Activated CD8-positive, alpha-beta memory T cell treated with anti-CD3 and anti-CD28 coated beads for 4 hours (primary cell): ENCODE results near the gene ZNHIT3.
A peak's percentile ranks its signal among the peaks of the same experiment; 100 is the strongest.

Experiments used
- DNase-seq, 2 donors: peaks; one replicate each; pipeline ENCODE4 v3.0.0-alpha.2; 2020; ENCODE audit warnings: low read depth in 2 of 2

The ZNHIT3 gene

DNA sequence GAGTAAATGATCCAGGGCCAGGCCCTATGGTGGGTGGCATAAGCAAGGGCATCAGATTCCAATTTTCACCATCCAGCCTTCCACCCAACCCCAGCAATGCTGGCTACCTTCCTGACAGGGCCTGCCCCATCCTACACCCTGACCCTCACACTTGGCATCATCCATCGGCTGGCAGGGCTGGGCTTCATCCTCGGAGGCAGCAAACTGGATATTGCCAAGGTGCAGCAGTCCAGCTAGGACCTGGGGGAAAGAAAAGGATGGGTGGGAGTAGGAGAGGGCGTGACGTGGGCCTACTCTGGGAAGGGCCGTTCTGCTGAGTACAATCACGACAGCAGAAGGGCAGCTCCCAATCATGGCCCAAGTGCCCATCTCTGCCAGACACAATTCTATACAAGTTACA is 24.7 kb downstream of the ZNHIT3 start:
- no peak for DNase-seq

DNA sequence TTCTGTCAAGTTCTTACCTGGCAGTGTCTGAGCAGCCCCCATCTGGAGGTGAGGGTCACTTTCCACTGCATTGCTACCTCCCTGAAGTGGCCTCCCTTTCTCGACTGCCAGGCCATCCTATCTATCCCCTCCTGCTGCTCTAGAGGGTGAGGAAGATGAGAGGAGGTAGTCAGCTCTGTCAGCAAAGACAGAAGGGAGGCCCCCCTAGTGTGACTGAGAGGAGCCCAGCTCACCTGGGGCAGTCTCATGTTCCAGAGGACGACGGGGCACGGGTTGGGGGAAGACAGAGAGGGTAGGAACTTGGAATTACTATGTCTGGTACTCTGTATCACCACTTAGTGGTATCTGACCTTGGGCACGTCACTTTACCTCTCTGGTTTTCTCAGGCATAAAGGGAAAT is 26.2 kb downstream of the ZNHIT3 start:
- no peak for DNase-seq

DNA sequence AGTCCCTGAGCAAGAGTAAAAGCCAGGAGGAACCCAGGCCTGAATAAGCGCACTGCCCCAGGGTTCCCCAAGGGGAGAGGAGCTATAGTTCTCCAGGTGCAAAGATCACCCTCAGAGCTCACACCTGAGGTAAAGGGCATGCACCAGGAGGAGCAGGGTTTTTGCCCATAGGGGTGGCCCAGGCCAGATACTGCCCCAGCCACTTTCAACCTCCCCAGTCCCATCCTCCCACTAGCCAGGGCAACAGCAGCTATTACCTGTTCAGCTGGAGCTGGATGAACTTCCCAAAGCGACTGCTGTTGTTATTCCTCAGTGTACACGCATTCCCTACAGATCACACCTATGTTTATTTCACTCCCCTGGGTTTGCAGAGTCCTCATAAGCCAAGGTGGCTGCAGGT is 28.4 kb downstream of the ZNHIT3 start:
- DNase-seq: no peak

DNA sequence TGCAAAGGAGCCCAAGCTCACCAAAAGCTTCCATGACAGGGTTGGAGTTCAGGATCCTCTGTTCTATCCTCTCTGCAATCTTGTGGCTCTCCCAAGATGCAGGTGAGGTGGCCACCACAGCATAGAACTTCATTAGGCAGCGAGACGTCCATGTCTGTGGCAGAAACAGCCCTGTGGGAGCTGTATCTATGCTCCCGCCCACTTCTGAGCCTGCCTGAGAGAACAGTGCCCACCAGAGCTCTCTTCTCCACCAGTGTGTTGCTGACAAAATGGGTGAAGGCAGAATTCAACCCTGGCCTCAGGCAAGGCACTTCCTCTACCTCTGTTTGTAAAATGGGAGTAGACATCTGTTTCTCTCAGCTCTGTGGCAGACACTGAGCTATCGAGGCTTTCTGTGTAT is 29.4 kb downstream of the ZNHIT3 start:
- no peak for DNase-seq

DNA sequence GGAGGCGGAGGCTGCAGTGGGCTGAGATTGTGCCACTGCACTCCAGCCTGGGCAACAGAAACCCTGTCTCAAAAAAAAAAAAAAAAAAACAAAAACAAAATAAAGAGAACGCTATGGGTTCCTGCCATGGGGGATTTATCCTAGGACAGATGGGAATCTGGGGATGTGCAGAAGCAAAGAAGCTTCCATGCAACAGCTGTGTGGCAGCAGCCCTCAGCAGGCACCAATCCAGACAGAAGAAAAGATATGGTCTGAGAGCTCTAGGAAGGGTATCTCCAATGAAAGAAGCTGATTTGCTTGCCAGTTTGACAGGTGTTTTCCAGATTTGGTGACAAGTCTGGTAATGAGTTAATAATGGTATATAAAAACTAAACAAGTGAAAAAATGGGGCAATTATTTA is 36.6 kb downstream of the ZNHIT3 start:
- DNase-seq: no peak

DNA sequence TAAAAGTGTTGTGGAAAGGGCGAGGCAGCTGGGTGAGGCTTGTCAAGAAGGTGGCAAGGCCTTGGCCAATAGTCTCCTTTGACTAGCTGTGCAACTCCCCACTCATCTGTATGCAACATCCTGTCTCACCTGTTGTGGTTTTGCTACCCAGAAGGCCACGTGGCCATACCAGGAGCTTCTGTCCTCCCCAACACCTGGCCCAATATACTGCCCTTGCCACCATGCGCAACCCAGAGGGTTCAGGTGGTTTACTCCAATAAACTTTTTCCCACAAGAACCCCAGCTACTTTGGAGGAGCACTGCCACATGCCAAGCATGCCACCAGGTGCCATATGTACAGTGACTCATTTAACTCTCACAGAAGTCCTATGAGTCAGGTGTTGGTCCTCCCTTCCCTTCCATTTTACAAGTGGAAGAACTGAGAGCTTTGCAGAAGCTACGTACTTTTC is 38.0 kb downstream of the ZNHIT3 start:
- no peak for DNase-seq

DNA sequence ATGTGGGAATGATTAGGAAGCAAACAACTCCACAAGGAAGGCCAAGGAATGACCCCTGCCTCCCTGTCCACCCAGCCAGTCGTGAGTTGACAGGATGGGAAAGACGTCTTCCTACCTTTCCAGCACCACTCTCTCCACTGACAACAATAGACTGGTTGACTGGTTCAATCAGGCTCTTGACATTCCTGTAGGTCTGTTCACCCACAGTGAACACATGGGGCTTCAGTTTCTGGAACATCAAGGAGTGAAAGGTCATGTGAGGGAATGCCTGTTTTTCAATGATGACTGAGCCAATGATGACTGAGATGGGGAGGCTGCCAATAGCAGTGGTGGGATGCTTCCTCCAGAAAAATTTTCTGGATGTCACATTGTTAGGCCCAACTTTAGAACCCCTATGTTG is 38.6 kb downstream of the ZNHIT3 start:
- DNase-seq: no peak

DNA sequence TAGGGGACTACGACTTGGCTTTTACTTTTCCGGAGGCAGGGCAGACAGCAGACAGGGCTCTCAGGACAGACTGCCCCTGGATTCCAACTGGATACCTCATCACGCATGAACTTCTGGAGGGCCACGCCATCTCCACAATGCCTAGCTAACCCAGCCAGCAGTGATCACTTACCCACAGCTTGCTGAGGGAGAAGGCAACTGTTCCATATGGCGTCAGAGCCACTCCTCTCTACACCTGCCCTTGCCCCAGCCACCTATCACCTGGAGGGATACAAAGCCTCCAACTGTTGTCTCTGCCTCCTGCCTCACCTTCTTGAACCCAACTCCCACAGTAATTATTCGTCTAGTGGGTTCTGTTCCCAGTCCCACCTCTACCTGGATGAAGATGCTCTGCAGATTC is 39.4 kb downstream of the ZNHIT3 start:
- DNase-seq: no peak

DNA sequence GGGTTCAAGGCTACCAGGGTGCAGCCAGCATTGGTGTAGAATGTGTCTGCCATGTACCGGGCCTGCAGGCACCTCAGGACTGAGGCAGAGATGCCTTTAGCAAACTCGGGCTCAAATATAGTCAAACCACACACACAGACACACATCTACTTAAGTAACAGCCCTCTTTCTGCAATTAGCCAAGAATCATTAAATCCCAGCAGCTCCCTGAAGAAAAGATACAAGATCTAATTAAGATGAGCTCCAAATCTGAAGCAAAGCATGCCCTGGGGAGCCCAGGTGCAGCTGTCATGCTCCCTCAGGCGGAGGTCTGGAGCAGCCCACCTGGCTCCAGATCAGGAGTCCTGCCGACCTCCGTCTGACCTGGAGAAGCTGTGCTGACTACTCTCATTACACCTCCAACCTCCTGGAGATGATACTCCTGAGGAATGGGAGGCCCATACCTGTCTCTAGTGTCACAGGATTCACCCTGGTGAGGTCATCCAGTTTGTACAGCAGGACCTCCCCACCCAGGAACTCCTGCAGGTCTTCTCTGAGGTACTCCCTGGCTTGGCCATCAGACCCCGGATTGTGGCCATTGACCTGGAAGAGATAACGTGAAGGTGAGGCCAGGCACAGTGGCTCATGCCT is 41.3 kb downstream of the ZNHIT3 start:
- no peak for DNase-seq

DNA sequence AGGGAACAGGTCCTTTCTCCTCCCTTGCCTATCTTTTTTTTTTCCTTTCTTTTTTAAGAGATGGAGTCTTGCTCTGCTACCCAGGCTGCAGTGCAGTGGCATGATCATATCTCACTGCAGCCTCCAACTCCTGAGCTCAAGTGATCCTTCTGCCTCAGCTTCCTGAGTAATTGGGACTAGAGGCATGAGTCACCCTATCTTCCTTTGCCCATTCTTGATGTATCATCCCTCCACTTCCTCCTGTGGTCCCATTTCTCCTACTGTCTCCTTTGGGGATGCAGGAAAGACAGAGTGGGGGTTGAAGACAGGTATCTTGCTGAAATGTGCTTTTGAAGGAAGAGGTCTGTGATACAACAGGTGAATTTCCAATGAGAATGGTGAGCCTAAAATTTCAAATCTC is 42.6 kb downstream of the ZNHIT3 start:
- no peak for DNase-seq

DNA sequence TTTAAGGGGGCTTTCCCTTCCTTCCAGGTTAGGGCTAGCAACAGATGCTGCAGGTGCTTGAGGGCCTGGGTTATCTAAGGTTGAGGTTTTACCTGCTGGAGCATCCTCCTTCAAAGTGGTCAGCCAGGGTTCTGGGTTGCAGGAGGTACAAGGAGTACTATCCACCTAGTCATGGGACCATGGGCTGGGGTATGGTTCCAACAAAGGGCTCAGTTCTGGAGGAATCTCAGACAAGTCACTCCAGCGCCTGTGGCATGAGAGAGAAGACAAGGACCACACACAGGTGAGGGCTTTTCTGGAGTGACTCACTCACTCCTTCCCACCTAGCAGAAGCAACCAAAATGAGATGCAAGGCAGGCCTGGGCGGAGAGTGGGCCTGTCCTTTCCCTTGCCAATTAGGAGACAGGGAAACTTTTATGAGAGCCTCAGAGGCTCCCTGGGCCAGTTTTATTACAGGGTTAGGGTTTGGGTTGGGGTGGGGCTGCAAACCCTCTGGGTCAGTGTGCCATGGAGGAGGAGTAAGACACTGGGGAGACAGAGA is 46.0 kb downstream of the ZNHIT3 start:
- DNase-seq: no peak

DNA sequence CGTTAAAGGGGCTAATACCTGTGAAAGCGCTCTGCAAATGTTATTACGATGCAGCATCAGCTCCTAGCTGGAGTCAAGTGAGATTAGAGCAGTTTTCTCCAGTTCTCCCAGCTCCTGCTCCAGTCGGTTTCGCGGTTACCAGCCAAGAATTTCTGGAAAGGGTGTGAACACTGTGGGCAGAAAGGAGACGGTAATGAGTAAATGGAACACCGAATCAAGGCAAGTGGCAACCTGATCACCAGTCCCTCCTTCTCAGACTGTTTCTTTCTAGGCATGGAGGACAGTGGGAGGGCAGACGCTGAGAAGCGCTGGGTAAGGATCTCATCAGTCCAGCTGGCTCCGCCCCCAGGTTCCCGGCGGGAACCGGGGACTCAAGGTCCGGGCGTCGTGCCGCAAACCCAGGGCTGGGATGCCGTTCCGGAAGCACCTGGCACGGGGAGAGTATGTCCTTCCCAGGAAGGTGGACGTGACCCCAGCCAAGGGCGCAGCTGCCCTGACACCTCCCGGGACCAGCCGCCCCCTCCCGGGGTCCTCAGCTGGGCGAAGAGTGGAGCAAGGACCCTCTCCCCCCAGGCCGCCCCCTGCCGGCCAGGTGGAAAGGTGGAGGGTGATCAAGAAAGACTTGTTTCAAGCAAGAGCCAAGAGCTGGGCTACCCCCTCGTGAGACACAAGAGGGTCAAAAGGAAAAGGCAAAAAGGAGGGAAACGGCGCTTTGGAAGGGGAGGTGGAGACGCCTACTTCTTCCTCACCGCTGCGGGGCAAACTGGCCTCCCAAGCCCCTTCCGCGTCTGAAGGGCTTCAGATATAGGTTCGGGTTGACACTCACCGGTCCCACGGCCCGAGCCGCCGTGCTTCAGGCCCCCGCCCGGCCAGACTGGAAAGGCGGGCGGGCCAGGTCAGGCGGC is 47.7 kb downstream of the ZNHIT3 start:
- DNase-seq: peak; percentile 18 to 28

DNA sequence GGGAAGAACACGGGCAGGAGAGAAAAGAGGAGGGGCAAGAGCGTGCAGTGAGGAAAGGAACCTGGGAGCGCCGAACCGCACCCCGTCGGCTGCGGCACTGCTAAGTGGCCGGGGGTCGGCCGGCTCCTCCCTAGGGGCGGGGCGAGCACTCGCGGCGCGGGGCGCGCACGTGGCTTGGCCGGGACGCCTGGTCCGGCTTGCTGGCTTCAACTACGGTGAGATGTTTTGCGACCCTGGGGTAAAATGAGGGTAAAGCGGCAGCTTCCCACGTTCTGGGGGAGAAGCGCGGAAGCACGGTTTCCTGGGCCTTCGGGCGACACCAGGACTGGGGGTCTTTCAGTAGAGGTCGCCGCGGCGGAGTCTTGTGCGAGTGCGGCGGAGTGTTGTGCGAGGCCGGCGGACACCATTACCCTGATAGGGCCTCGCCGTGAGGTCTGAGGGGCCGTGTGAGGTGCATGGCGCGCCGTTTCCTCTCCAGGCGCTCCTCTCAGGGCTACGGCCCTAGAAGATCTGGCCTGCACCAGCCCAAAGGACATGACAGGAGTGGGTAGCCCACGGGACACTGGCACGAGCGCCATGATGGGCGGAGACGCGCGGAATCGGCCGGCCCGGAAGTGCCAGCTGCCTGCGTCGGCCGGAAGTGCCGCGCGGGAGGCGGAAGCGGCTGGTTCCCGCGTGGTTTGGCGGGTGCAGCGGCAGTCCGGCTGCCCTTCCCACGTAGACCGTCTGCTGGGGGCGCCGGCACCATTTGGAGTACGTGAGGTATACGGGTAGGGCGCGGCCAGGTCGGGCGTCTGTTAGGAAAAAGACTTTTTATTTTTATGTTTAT is 48.6 kb downstream of the ZNHIT3 start, which contains the start of the genes MYO19 and PIGW:
Gene MYO19 (minus strand): TSS at position 29 of the 829 bp plus-strand sequence. CDS start 2,330 bp downstream, outside the sequence.
Gene PIGW (plus strand): TSS at position 148 of the 829 bp plus-strand sequence. CDS start 2,115 bp downstream, outside the sequence.
- DNase-seq: peak; percentile 73 to 78

DNA sequence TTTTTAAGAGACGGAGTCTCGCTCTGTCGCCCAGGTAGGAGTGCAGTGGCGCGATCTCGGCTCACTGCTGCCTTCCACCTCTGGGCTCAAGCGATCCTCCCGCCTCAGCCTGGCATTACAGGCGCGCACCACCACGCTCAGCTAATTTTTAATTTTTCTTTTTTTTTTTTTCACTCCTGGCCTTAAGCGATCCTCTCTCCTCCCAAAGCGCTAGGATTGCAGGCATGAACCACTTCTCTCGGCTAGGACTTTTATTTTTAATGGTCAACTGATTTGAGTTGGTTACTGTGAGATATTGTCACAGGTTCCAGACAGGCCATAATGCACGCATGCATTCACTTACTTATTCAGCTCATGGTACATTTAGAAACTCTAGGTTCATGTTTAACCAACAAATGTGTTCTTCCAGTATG is 49.2 kb downstream of the ZNHIT3 start:
- no peak for DNase-seq

DNA sequence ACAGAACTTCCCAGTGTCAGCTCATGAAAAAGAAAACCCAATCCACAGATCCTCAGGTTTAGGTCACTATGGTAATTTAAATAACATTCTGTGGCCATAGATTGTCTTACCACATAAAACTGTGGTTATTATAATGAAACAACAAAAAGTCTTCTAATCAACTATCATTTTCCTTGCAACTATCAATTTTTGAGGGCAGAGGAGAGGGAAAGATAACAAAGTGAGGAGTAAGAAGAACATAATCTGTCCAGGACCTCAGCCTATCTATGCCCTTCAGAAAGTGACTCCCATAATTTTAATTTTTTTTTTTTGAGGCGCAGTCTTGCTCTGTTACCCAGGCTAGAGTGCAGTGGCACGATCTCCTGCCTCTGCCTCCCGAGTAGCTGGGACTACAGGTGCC is 54.2 kb downstream of the ZNHIT3 start:
- no peak for DNase-seq

DNA sequence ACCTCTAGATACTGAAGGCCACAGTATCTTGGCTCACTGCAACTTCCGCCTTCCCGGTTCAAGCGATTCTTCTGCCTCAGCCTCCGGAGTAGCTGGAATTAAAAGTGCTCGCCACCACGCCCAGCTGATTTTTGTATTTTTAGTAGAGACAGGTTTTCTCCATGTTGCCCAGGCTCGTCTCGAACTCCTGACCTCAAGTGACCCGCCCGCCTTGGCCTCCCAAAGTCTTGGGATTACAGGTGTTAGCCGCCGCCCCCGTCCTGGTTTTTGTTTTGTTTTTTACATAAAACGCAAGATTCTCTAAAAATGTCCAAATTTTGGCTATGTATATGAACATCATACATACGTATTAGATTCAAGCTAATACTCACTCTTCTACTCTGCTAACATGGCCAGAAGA is 56.3 kb downstream of the ZNHIT3 start:
- no peak for DNase-seq

DNA sequence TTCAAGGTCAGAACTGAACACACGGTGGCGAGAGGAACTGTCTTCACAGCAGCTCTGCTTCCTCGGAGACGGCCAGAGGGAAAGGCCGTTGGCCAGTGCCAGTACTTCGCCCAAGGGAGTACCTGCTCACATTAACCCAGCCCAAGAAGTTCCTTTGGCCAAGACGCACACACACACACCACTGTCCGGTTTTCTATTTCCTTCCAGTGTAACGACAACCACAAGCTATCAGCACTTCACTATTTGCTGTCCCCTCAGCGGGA is 57.5 kb downstream of the ZNHIT3 start:
- DNase-seq: no peak

DNA sequence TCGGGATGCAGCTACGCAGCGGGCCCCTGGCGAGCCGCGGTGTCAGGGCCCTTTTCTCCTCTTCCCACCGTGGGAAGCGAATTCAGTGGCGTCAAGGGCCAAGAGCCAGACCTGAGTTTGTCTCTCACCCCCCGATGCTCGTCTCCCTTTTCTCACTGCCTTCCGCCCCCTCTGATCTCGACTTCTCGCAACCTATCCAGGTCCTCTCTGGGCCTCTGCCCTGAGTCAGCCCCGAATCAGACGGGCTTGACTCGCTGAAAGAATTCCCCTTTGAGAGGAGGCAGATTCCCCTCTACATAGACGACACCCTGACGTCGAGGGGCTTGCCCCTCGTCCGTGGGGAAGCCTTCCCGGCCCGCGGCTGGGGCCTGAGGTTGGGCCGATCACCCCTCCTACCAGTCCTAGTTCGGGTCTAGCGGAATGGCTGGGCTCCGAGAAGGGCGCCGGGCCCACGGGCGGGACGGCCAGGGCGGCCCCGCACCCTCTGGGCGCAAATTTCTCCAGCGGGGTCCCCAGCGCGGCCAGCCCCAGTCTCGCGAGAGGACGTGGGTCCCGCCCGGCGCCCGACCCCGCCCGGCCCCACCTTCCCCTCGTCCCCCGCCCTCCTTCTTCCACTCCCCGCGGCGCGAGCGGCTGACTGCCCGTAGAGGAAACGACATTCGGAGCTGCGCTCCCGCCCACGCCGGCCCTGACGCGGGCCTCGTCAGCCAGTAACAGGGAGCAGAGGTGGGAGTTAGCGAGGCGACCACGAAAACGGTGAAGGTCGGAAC is 58.0 kb downstream of the ZNHIT3 start, which contains the start of gene GGNBP2:
Gene GGNBP2 (plus strand): TSS at position 613 of the 770 bp plus-strand sequence. CDS start 806 bp downstream, outside the sequence.
- DNase-seq: peak; percentile 76

DNA sequence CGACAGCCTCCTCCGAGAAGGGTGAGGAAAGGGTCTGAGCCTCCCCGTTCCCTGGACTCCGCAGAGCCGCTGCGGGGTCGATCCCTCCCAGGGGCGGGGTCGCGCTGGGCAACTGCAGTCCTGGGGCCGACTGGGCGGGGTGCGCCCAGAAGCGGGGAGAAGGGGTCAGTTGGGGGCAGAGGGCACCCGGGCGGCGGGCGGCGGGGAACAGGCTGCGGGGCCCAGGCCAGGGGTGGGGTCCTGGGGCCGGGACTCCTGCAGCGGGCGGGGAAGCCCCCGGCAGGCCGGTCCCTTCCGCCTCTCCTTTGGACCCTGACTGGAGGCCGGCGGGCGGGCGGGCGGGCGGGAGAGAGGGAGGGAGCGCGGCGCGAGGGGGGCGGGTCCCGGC is 58.6 kb downstream of the ZNHIT3 start:
- DNase-seq: peak in 1 of 2 donors; percentile 49
